SK-N-SH treated with all-trans-retinoic acid at 6 μM for 48 hours (cell line): Measurements from ENCODE around the gene CNIH2.

ENCODE experiments used
- ATAC-seq: fragments of 200-7000 bp; cut with Tn5 transposase; 3 replicates; pipeline ENCODE4 v1.9.1; 2020; ENCODE audit warnings: mild to moderate bottlenecking, moderate library complexity
- ARNTL ChIP-seq: fragments of 450-650 bp; formaldehyde crosslinking; IDR thresholded peaks from 2 replicates; pipeline ENCODE4 v1.5.0; 2020; ENCODE audit warnings: low read depth, mild to moderate bottlenecking, moderate library complexity, borderline replicate concordance
- BACH2 ChIP-seq: fragments of 250-450 bp; sonication (Bioruptor Pico); IDR thresholded peaks from 2 replicates; pipeline ENCODE4 v1.9.0; 2021; ENCODE audit warnings: mild to moderate bottlenecking, borderline replicate concordance
- CSDC2 ChIP-seq: fragments of 250-450 bp; sonication (Bioruptor Pico); IDR thresholded peaks from 2 replicates; pipeline ENCODE4 v1.5.0; 2020; ENCODE audit warnings: mild to moderate bottlenecking, moderate library complexity
- ESRRG ChIP-seq: fragments of 250-450 bp; sonication (Bioruptor Pico); IDR thresholded peaks from 2 replicates; pipeline ENCODE4 v1.6.1; 2021; ENCODE audit warnings: mild to moderate bottlenecking
- GLIS3 ChIP-seq: fragments of 250-450 bp; sonication (Bioruptor Pico); IDR thresholded peaks from 2 replicates; pipeline ENCODE4 v1.5.0; 2020; ENCODE audit warnings: mild to moderate bottlenecking, moderate library complexity
- OSR1 ChIP-seq: fragments of 250-450 bp; sonication (Bioruptor Pico); IDR thresholded peaks from 2 replicates; pipeline ENCODE4 v1.8.0; 2022; ENCODE audit warnings: moderate library complexity, mild to moderate bottlenecking, inconsistent platforms
- PATZ1 ChIP-seq: fragments of 250-450 bp; sonication (Bioruptor Pico); IDR thresholded peaks from 2 replicates; pipeline ENCODE4 v1.8.0; 2020; ENCODE audit warnings: mild to moderate bottlenecking, moderate library complexity, borderline replicate concordance
- RARB ChIP-seq: fragments of 250-450 bp; sonication (Bioruptor Pico); IDR thresholded peaks from 2 replicates; pipeline ENCODE4 v1.8.0; 2021; ENCODE audit warnings: mild to moderate bottlenecking, moderate library complexity
- SNAI2 ChIP-seq: fragments of 250-450 bp; sonication (Bioruptor Pico); IDR thresholded peaks from 2 replicates; pipeline ENCODE4 v1.5.0; 2020; ENCODE audit warnings: mild to moderate bottlenecking, moderate library complexity
- TCF4 ChIP-seq: fragments of 250-450 bp; sonication (Bioruptor Pico); IDR thresholded peaks from 2 replicates; pipeline ENCODE4 v1.8.0; 2021; ENCODE audit warnings: mild to moderate bottlenecking, moderate library complexity, borderline replicate concordance
- TOX ChIP-seq: fragments of 250-450 bp; sonication (Bioruptor Pico); IDR thresholded peaks from 2 replicates; pipeline ENCODE4 v1.8.0; 2021; ENCODE audit warnings: mild to moderate bottlenecking, moderate library complexity, borderline replicate concordance
- ZC3H10 ChIP-seq: fragments of 250-450 bp; sonication (Bioruptor Pico); IDR thresholded peaks from 2 replicates; pipeline ENCODE4 v1.5.1; 2021; ENCODE audit warnings: mild to moderate bottlenecking, moderate library complexity
- ZFP3 ChIP-seq: fragments of 250-450 bp; sonication (Bioruptor Pico); IDR thresholded peaks from 2 replicates; pipeline ENCODE4 v1.5.0; 2020; ENCODE audit warnings: mild to moderate bottlenecking, moderate library complexity
- ZFP30 ChIP-seq: fragments of 450-650 bp; formaldehyde crosslinking; IDR thresholded peaks from 2 replicates; pipeline ENCODE4 v1.5.0; 2022; ENCODE audit warnings: mild to moderate bottlenecking, moderate library complexity
- ZNF565 ChIP-seq: fragments of 450-650 bp; formaldehyde crosslinking; conservative IDR thresholded peaks from 2 replicates; pipeline ENCODE4 v1.5.0; 2020; ENCODE audit warnings: low read depth, mild to moderate bottlenecking, moderate library complexity
- ZNF70 ChIP-seq: fragments of 450-650 bp; formaldehyde crosslinking; IDR thresholded peaks from 2 replicates; pipeline ENCODE4 v1.5.0; 2020; ENCODE audit warnings: mild to moderate bottlenecking, moderate library complexity
- ZNF8 ChIP-seq: fragments of 450-650 bp; formaldehyde crosslinking; IDR thresholded peaks from 2 replicates; pipeline ENCODE4 v1.5.0; 2020; ENCODE audit warnings: mild to moderate bottlenecking, moderate library complexity
- TF ChIP-seq, protein P1 (sequence below): fragments of 250-450 bp; sonication (Bioruptor Pico); IDR thresholded peaks from 2 replicates; pipeline ENCODE4 v1.5.1; 2020; ENCODE audit warnings: low read depth, mild to moderate bottlenecking, moderate library complexity
- TF ChIP-seq, protein P2 (sequence below): fragments of 250-450 bp; sonication (Bioruptor Pico); IDR thresholded peaks from 2 replicates; pipeline ENCODE4 v1.8.0; 2021; ENCODE audit warnings: low read depth, mild to moderate bottlenecking, moderate library complexity, borderline replicate concordance

The CNIH2 gene

DNA sequence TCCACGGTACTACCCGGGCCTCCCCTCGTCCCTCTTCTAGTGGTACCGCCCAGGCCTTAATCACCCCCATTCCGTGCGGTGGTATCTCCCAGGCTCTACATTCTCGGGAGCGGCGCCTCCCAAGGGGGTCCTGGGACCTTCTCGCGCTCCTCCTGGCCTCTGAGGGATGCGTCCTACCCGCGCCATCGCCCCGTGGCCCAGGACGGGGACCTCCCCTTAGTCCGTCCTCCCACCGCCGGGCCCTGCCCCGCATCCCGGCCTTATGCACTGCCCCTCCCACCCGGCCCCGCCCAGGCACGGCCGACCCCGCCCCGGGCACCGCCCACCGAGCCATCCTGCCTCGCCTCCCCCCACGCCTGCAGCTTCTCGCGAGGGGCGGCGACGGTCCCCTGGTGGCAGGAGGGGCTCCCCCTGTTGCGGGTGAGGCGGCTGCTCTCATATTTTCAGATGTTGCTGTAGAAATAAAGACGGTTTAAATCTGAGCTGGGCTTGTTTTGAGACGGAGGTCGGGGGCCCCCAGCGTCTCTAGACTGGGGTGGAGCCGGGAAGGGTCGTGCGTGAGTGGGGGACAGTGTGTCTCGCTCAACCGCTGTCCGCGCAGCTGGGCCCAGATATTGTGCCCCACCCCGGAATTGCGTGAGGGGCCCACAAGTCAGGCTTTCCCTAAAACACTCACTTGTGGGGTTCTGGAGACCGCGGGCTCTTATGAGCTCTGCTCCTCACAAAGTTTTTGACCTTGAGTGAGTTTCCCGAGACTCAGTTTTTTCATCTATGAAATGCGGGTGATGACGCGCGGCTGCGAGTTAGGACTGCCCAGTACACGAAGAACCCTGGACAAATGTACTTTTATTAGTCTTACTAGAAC lies 10.4 kb upstream of the CNIH2 start:
- TF ChIP-seq TOX (CRISPR knock-in tag) (no peak), CSDC2 (CRISPR knock-in tag) (no peak), ZFP3 (no peak), ZC3H10 (CRISPR knock-in tag) (no peak), PATZ1 (CRISPR knock-in tag) (no peak), ZNF565 (no peak), TCF4 (CRISPR knock-in tag) (no peak), SNAI2 (no peak), OSR1 (no peak), ESRRG (CRISPR knock-in tag) (no peak), GLIS3 (CRISPR knock-in tag) (no peak)
- TF ChIP-seq, protein P1, sequence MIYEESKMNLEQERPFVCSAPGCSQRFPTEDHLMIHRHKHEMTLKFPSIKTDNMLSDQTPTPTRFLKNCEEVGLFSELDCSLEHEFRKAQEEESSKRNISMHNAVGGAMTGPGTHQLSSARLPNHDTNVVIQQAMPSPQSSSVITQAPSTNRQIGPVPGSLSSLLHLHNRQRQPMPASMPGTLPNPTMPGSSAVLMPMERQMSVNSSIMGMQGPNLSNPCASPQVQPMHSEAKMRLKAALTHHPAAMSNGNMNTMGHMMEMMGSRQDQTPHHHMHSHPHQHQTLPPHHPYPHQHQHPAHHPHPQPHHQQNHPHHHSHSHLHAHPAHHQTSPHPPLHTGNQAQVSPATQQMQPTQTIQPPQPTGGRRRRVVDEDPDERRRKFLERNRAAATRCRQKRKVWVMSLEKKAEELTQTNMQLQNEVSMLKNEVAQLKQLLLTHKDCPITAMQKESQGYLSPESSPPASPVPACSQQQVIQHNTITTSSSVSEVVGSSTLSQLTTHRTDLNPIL (CRISPR knock-in tag) = no peak
- ATAC-seq = peak; percentile 80

DNA sequence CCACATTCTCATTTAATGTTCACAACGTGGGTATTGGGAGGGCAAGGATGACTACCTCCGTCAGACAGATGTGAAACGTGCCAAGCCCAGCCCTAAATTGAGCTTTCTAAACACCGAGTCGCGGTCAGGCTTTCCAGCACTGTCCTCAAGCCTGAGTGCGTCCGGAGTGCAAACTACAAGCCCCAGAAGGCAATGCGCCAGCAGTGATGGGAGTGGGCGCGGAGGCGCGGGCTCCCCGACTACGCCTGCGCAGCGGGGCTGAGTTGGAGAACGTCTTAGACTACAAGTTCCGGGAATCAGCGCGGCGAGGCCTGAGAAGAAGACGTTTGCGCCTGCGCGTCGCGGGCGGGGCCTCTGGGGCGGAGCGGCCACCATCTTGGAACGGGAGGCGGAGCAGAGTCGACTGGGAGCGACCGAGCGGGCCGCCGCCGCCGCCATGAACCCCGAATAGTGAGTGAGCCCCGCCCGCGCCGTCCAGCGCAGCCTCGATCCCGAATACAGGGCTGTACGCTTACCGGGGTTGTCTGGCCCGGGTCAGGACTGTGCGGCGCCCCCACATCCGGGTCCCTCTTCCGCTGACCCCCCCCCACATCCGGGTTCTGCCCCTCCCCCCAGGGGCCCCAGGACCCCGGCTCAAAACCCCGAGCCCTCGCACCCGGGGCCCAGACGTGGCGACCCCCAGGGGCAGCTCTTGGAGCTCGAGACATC lies 9.6 kb upstream of the CNIH2 start, which contains the start of gene RAB1B:
RAB1B (plus strand) TSS at position 396 of the 708 bp plus-strand sequence; CDS start at position 437, 41 bp downstream.
- TF ChIP-seq ZFP30 (no peak), GLIS3 (CRISPR knock-in tag) (no peak), ZFP3 (no peak), OSR1 (no peak), ZC3H10 (CRISPR knock-in tag) (no peak), ARNTL (CRISPR knock-in tag) (no peak), SNAI2 (no peak), CSDC2 (CRISPR knock-in tag) (no peak), ZNF70 (CRISPR knock-in tag) (no peak), ZNF8 (CRISPR knock-in tag) (no peak), BACH2 (no peak), TOX (CRISPR knock-in tag) (no peak), PATZ1 (CRISPR knock-in tag) (no peak), RARB (CRISPR knock-in tag) (no peak)
- TF ChIP-seq, protein P2, sequence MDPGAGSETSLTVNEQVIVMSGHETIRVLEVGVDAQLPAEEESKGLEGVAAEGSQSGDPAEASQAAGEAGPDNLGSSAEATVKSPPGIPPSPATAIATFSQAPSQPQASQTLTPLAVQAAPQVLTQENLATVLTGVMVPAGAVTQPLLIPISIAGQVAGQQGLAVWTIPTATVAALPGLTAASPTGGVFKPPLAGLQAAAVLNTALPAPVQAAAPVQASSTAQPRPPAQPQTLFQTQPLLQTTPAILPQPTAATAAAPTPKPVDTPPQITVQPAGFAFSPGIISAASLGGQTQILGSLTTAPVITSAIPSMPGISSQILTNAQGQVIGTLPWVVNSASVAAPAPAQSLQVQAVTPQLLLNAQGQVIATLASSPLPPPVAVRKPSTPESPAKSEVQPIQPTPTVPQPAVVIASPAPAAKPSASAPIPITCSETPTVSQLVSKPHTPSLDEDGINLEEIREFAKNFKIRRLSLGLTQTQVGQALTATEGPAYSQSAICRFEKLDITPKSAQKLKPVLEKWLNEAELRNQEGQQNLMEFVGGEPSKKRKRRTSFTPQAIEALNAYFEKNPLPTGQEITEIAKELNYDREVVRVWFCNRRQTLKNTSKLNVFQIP (CRISPR knock-in tag) = no peak
- TF ChIP-seq, protein P1 (CRISPR knock-in tag) = no peak
- TF ChIP-seq, all 23 proteins: peak for 0
- peak; percentile 82 for ATAC-seq
